Measurements from ENCODE around the gene CLCA2. TPM values are rescaled to one million over a fixed set of nuclear protein-coding genes. Genes with fewer than 3 reads are reported as not detected.
A peak's percentile ranks its signal among the peaks of the same experiment; 100 is the strongest.

The CLCA2 gene
- not detected for total RNA-seq

GRCh38 chr1:86423873-86424272, at the start of gene CLCA2:
TSS of gene CLCA2 (plus strand) at chr1:86424171. CDS start at chr1:86424248, 77 bp downstream.
- H3K36me3 Mint-ChIP-seq (ENCODE audit: insufficient read depth) = no peaks in the 10 kb centered on the region
- H3K27me3 Mint-ChIP-seq (ENCODE audit: low read depth) = peaks cover 3% of the 10 kb centered on the region
- H3K9me3 Mint-ChIP-seq = no peaks in the 10 kb centered on the region
- ATAC-seq (no peak), DNase-seq (no peak)
- peaks cover 3% of the 10 kb centered on the region for H3K4me1 Mint-ChIP-seq (ENCODE audit: low read depth)
- H3K4me3 Mint-ChIP-seq = no peak within 1 kb of the TSS

GRCh38 chr1:86375688-86376087, 48.3 kb upstream of the CLCA2 start:
- H3K36me3 Mint-ChIP-seq (ENCODE audit: insufficient read depth) = peaks cover 33% of the 10 kb centered on the region
- H3K9me3 Mint-ChIP-seq = no peaks in the 10 kb centered on the region
- no peak for ATAC-seq

GRCh38 chr1:86377341-86377740, 46.6 kb upstream of the CLCA2 start:
- Mint-ChIP-seq H3K9me3 (no peaks in the 10 kb centered on the region), H3K4me3 (no peak overlapping the region), H3K27me3 (ENCODE audit: low read depth) (no peaks in the 10 kb centered on the region), H3K4me1 (ENCODE audit: low read depth) (peaks cover 8% of the 10 kb centered on the region), H3K36me3 (ENCODE audit: insufficient read depth) (peaks cover 28% of the 10 kb centered on the region)
- DNase-seq (no peak), ATAC-seq (no peak)

More at GRCh38 chr1:86375688-86376087, 48.3 kb upstream of the CLCA2 start:
- Mint-ChIP-seq H3K27me3 (ENCODE audit: low read depth) (no peaks in the 10 kb centered on the region), H3K4me1 (ENCODE audit: low read depth) (peaks cover 3% of the 10 kb centered on the region), H3K4me3 (no peak overlapping the region)
- DNase-seq = no peak

- H3K4me3 Mint-ChIP-seq = no peak overlapping the region
- peaks cover 28% of the 10 kb centered on the region for H3K36me3 Mint-ChIP-seq (ENCODE audit: insufficient read depth)
- ATAC-seq (no peak), DNase-seq (no peak)
- no peaks in the 10 kb centered on the region for H3K27me3 Mint-ChIP-seq (ENCODE audit: low read depth)
- no peaks in the 10 kb centered on the region for H3K9me3 Mint-ChIP-seq
- H3K4me1 Mint-ChIP-seq (ENCODE audit: low read depth) = peaks cover 16% of the 10 kb centered on the region
These were observed 45.2 kb upstream of the CLCA2 start for GRCh38 chr1:86378813-86379212.

- Mint-ChIP-seq H3K27me3 (ENCODE audit: low read depth) (no peaks in the 10 kb centered on the region), H3K4me3 (no peak overlapping the region), H3K4me1 (ENCODE audit: low read depth) (peaks cover 17% of the 10 kb centered on the region), H3K36me3 (ENCODE audit: insufficient read depth) (peaks cover 23% of the 10 kb centered on the region), H3K9me3 (no peaks in the 10 kb centered on the region)
- DNase-seq = no peak
- ATAC-seq = peak in 1 of 2 donors; percentile 46
These were observed 43.6 kb upstream of the CLCA2 start for GRCh38 chr1:86380257-86380861.

GRCh38 chr1:86381223-86381622, 42.7 kb upstream of the CLCA2 start:
- H3K36me3 Mint-ChIP-seq (ENCODE audit: insufficient read depth) = peaks cover 21% of the 10 kb centered on the region
- H3K9me3 Mint-ChIP-seq = no peaks in the 10 kb centered on the region
- no peak overlapping the region for H3K4me3 Mint-ChIP-seq
- ATAC-seq (no peak), DNase-seq (no peak)
- H3K27me3 Mint-ChIP-seq (ENCODE audit: low read depth) = no peaks in the 10 kb centered on the region
- peaks cover 17% of the 10 kb centered on the region for H3K4me1 Mint-ChIP-seq (ENCODE audit: low read depth)

- Mint-ChIP-seq H3K9me3 (no peaks in the 10 kb centered on the region), H3K36me3 (ENCODE audit: insufficient read depth) (peaks cover 6% of the 10 kb centered on the region), H3K27me3 (ENCODE audit: low read depth) (no peaks in the 10 kb centered on the region), H3K4me1 (ENCODE audit: low read depth) (peaks cover 17% of the 10 kb centered on the region), H3K4me3 (peak overlapping the region; percentile 40)
- no peak for DNase-seq
- ATAC-seq = no peak
These were observed 41.1 kb upstream of the CLCA2 start for GRCh38 chr1:86382878-86383277.

- no peak for ATAC-seq
- H3K4me1 Mint-ChIP-seq (ENCODE audit: low read depth) = peaks cover 48% of the 10 kb centered on the region
- no peaks in the 10 kb centered on the region for H3K9me3 Mint-ChIP-seq
- H3K27me3 Mint-ChIP-seq (ENCODE audit: low read depth) = no peaks in the 10 kb centered on the region
- no peaks in the 10 kb centered on the region for H3K36me3 Mint-ChIP-seq (ENCODE audit: insufficient read depth)
- no peak overlapping the region for H3K4me3 Mint-ChIP-seq
- DNase-seq = no peak
These were observed 35.9 kb upstream of the CLCA2 start for GRCh38 chr1:86387916-86388627.

GRCh38 chr1:86388777-86389176, 35.2 kb upstream of the CLCA2 start:
- no peaks in the 10 kb centered on the region for H3K36me3 Mint-ChIP-seq (ENCODE audit: insufficient read depth)
- H3K27me3 Mint-ChIP-seq (ENCODE audit: low read depth) = no peaks in the 10 kb centered on the region
- no peak for ATAC-seq
- H3K9me3 Mint-ChIP-seq = no peaks in the 10 kb centered on the region
- peak overlapping the region; percentile 62 for H3K4me3 Mint-ChIP-seq
- H3K4me1 Mint-ChIP-seq (ENCODE audit: low read depth) = peaks cover 52% of the 10 kb centered on the region
- DNase-seq = no peak

- Mint-ChIP-seq H3K9me3 (no peaks in the 10 kb centered on the region), H3K4me1 (ENCODE audit: low read depth) (peaks cover 54% of the 10 kb centered on the region), H3K36me3 (ENCODE audit: insufficient read depth) (no peaks in the 10 kb centered on the region), H3K27me3 (ENCODE audit: low read depth) (no peaks in the 10 kb centered on the region), H3K4me3 (peak overlapping the region; percentile 62)
- no peak for ATAC-seq
- no peak for DNase-seq
These were observed 34.7 kb upstream of the CLCA2 start for GRCh38 chr1:86389307-86389706.

GRCh38 chr1:86394416-86394815, 29.6 kb upstream of the CLCA2 start:
- DNase-seq (no peak), ATAC-seq (no peak)
- H3K36me3 Mint-ChIP-seq (ENCODE audit: insufficient read depth) = no peaks in the 10 kb centered on the region
- H3K27me3 Mint-ChIP-seq (ENCODE audit: low read depth) = no peaks in the 10 kb centered on the region
- H3K4me3 Mint-ChIP-seq = peak overlapping the region; percentile 95
- peaks cover 64% of the 10 kb centered on the region for H3K4me1 Mint-ChIP-seq (ENCODE audit: low read depth)
- no peaks in the 10 kb centered on the region for H3K9me3 Mint-ChIP-seq

- no peaks in the 10 kb centered on the region for H3K36me3 Mint-ChIP-seq (ENCODE audit: insufficient read depth)
- no peaks in the 10 kb centered on the region for H3K9me3 Mint-ChIP-seq
- ATAC-seq (peak; percentile 100), DNase-seq (peak; percentile 76)
- peaks cover 49% of the 10 kb centered on the region for H3K4me1 Mint-ChIP-seq (ENCODE audit: low read depth)
- no peaks in the 10 kb centered on the region for H3K27me3 Mint-ChIP-seq (ENCODE audit: low read depth)
- H3K4me3 Mint-ChIP-seq = peak within 1 kb of the TSS; percentile 95
These were observed 28.0 kb upstream of the CLCA2 start, which contains the start of gene ODF2L for GRCh38 chr1:86395751-86396497. TSS of gene ODF2L (minus strand) at chr1:86396323. CDS start at chr1:86387027, 9,296 bp downstream.

GRCh38 chr1:86396498-86396890, 27.5 kb upstream of the CLCA2 start:
- H3K27me3 Mint-ChIP-seq (ENCODE audit: low read depth) = no peaks in the 10 kb centered on the region
- no peaks in the 10 kb centered on the region for H3K9me3 Mint-ChIP-seq
- H3K36me3 Mint-ChIP-seq (ENCODE audit: insufficient read depth) = no peaks in the 10 kb centered on the region
- peaks cover 43% of the 10 kb centered on the region for H3K4me1 Mint-ChIP-seq (ENCODE audit: low read depth)
- DNase-seq = no peak
- H3K4me3 Mint-ChIP-seq = peak overlapping the region; percentile 95
- ATAC-seq = peak in 1 of 2 donors; percentile 7

GRCh38 chr1:86409416-86410021, 14.5 kb upstream of the CLCA2 start:
- H3K27me3 Mint-ChIP-seq (ENCODE audit: low read depth) = no peaks in the 10 kb centered on the region
- H3K36me3 Mint-ChIP-seq (ENCODE audit: insufficient read depth) = no peaks in the 10 kb centered on the region
- H3K4me3 Mint-ChIP-seq = no peak overlapping the region
- H3K4me1 Mint-ChIP-seq (ENCODE audit: low read depth) = no peaks in the 10 kb centered on the region
- DNase-seq (no peak), ATAC-seq (no peak)
- no peaks in the 10 kb centered on the region for H3K9me3 Mint-ChIP-seq

Data from activated T-cell treated with anti-CD3 and anti-CD28 coated beads, Interleukin-2, amount 50 U/mL, for 4 hours (primary cell).